HUES6 (cell line): Measurements from ENCODE around the gene ZCCHC7.

Experiments
- H3K27ac ChIP-seq: 2 replicates; pipeline ENCODE4 v1.7.0; 2013; ENCODE audit warnings: low read depth, mild to moderate bottlenecking, low read length, inconsistent platforms
- H3K27me3 ChIP-seq: 2 replicates; pipeline ENCODE4 v1.6.1; 2013; ENCODE audit warnings: low read length; ENCODE audit not compliant: control insufficient read depth, insufficient read depth
- H3K36me3 ChIP-seq: 2 replicates; pipeline ENCODE4 v1.6.1; 2013; ENCODE audit warnings: low read length; ENCODE audit not compliant: control insufficient read depth, insufficient read depth
- H3K4me1 ChIP-seq: 2 replicates; pipeline ENCODE4 v1.6.1; 2013; ENCODE audit warnings: low read length; ENCODE audit not compliant: control insufficient read depth, insufficient read depth
- H3K4me3 ChIP-seq: 2 replicates; pipeline ENCODE4 v1.5.1; 2013; ENCODE audit warnings: low read depth, low read length
- H3K9ac ChIP-seq: one replicate; pipeline ENCODE4 v1.6.1; 2013; ENCODE audit warnings: mild to moderate bottlenecking, low read length
- H3K9me3 ChIP-seq: 2 replicates; pipeline ENCODE4 v1.6.1; 2013; ENCODE audit warnings: low read depth, low read length; ENCODE audit not compliant: control insufficient read depth, insufficient read depth

Gene ZCCHC7

DNA sequence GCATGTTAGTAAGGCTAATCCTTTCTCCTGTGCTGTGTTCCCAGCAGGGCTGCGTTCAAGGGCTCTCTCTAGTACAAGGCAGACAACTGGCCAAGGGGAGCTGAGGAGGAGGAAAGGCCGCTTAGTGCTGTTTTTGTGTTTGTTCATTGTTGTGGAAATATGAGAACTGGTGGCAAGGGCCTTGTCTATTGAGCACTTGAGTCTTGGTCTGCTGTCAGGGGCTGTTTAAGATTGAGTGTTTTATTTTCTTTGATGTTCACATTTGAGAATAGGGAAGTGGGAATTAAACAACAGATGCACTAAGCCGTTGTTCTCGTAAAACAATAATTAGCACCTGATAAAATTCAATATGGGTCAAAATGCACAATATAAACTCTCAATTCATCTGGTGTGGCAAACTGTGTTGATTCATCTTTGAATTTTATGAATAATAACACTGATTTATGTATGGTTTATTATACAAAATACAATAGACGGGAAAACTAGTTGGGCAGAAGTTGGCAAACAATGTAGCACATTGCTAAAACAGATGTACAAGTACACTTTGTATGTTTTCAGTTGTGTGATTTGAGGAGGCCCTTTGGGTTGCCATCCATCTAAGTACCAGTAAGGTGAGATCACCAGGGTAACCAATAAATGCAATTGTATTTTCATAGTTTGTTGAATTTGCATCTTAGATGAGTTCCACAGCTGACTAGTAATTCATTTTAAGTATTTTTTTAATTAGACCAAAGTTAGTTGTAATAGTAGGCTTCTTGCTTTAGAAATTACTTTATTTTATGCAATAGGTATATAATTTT is 204.5 kb downstream of the ZCCHC7 start:
- 0 out of 2 replicates have a peak, but pooled peaks cover 8% of the 10 kb centered on the region for H3K4me1 ChIP-seq
- no peak overlapping the region for H3K27ac ChIP-seq
- H3K4me3 ChIP-seq = no peak overlapping the region
- no peaks in the 10 kb centered on the region for H3K36me3 ChIP-seq
- H3K9ac ChIP-seq = no peak overlapping the region
- no peaks in the 10 kb centered on the region for H3K27me3 ChIP-seq
- H3K9me3 ChIP-seq = no peaks in the 10 kb centered on the region

DNA sequence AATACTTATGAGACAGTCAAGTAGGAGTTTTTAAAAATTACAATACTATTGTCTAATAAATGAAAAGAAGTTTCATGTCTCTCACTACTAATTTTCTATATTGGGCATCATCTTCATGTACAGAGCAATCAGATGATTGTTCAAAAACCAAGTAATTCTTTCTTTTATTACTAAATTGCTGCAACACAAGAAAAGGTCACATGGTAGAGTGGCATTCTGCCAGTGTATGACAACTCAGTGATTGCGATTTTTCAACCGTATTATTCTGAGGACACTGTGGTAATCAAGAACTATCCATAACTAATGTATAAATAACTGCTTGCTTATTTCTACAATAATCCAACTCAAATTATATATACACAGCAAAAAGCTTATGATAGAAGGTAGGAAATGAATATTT is 205.4 kb downstream of the ZCCHC7 start:
- no peaks in the 10 kb centered on the region for H3K27me3 ChIP-seq
- 0 out of 2 replicates have a peak, but pooled peaks cover 8% of the 10 kb centered on the region for H3K4me1 ChIP-seq
- H3K4me3 ChIP-seq = no peak overlapping the region
- no peak overlapping the region for H3K27ac ChIP-seq
- H3K9me3 ChIP-seq = no peaks in the 10 kb centered on the region
- no peaks in the 10 kb centered on the region for H3K36me3 ChIP-seq
- H3K9ac ChIP-seq = no peak overlapping the region

DNA sequence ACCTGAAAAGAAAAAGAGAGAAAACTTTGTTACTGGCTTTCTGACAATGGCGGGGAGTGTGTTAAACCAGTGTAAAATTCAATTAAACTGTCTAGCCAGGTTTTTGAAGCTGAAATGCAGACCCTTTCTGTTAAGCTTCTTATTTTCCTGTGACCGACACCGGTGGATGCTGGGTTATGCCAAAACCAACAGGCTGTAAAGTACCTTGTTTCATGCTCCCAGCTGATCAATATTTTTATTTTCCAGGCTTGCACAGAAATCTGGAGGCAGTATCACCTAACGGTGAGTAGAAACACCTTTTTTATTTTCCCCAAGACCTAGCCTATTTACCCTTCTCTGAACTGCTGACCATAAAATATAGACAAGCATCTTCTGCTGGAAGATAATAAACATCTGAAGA is 207.2 kb downstream of the ZCCHC7 start:
- no peak overlapping the region for H3K9ac ChIP-seq
- no peak overlapping the region for H3K27ac ChIP-seq
- H3K9me3 ChIP-seq = no peaks in the 10 kb centered on the region
- 0 out of 2 replicates have a peak, but pooled peaks cover 8% of the 10 kb centered on the region for H3K4me1 ChIP-seq
- H3K36me3 ChIP-seq = no peaks in the 10 kb centered on the region
- H3K27me3 ChIP-seq = no peaks in the 10 kb centered on the region
- no peak overlapping the region for H3K4me3 ChIP-seq

DNA sequence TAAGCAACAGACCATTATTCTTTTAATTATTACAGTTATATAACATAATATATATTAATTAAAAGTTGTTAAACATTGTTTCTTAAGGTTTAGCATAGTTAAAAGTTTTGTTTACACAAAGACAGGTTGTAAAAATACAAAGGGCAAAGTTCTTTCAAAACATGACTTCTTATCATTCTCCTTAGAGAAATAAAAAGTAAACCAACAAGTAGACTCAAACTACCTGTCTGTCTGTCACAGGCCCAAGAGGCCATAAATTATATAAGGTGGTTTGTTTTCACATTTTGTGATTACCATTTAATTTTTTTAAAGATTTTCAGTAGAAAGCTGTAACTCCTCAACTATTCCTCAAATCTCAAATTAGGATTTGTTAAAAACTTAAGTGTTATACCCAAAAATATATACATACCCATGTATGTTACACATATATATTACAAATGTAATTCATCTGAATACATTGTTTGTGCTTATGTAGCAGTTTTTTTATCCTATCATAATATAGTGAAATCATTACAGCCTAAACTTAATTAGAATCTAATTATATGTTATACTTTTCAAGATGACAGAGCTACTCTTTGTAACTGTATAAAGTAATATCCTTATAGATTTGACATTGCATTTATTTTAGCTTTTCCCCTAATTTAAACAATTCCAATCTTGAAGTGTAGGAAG is 208.3 kb downstream of the ZCCHC7 start:
- Histone ChIP-seq H3K27ac (no peak overlapping the region), H3K4me1 (0 out of 2 replicates have a peak, but pooled peaks cover 8% of the 10 kb centered on the region), H3K9ac (no peak overlapping the region), H3K4me3 (no peak overlapping the region), H3K27me3 (no peaks in the 10 kb centered on the region), H3K9me3 (no peaks in the 10 kb centered on the region), H3K36me3 (no peaks in the 10 kb centered on the region)

DNA sequence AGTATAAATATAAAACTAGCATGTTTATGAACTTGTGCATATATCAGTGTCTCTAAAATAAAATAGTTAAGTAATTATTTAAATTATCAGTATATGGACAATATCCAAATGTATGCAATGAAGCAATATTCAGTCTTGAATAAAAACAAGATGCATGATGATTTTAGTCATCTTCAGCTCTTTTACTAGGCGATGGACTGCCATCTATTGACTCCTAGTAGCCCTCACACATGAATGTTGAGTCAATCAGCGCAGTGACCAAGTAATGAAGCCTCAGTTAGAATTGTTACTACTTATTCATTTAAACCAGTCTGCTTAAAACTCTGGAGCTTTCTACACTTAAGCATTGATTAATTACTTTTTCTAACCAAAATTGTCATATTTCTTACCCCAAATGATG is 209.2 kb downstream of the ZCCHC7 start:
- H3K9me3 ChIP-seq = no peaks in the 10 kb centered on the region
- H3K27me3 ChIP-seq = no peaks in the 10 kb centered on the region
- no peaks in the 10 kb centered on the region for H3K4me1 ChIP-seq
- no peak overlapping the region for H3K9ac ChIP-seq
- H3K36me3 ChIP-seq = no peaks in the 10 kb centered on the region
- H3K27ac ChIP-seq = no peak overlapping the region
- H3K4me3 ChIP-seq = no peak overlapping the region

DNA sequence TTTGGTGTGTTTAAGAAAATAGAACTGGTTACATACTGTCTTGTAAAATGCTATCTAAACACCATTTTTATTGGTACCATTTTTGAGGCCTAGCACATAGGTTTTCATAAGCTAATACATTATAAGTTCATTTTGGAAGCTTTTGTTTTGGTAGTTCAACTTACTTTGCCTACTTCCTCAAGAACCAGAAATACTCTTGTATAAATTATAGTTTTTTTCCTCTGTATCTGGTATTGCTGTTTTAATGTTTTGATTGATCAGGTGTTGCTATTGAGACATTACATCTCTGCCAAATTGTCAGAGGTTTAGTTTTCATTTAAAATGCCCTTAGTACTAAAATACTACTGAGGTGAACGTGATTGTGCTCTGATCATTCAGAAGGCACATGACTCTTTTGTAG is 211.5 kb downstream of the ZCCHC7 start:
- no peak overlapping the region for H3K4me3 ChIP-seq
- no peaks in the 10 kb centered on the region for H3K36me3 ChIP-seq
- H3K9me3 ChIP-seq = no peaks in the 10 kb centered on the region
- H3K27me3 ChIP-seq = no peaks in the 10 kb centered on the region
- H3K4me1 ChIP-seq = no peaks in the 10 kb centered on the region
- H3K27ac ChIP-seq = no peak overlapping the region
- H3K9ac ChIP-seq = no peak overlapping the region

DNA sequence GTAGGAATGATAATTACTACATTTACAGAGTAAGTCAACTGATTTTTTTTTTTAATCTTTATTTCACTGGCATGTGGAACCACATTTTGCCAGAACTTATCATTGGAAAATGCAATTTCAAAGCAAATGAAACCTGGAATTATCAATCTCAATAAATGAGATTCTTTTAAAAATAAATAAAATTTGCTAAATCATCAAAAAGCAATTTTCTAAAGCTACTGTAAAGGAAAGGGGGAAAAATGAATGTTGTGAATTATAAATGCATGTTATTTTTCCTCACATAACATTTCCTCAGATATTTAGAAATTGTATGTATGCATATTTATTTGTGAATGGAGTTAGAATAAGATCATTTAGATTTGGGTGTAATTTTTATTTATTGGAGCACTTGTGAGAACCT is 212.2 kb downstream of the ZCCHC7 start:
- Histone ChIP-seq H3K36me3 (no peaks in the 10 kb centered on the region), H3K27me3 (no peaks in the 10 kb centered on the region), H3K4me3 (no peak overlapping the region), H3K9me3 (no peaks in the 10 kb centered on the region), H3K4me1 (0 out of 2 replicates have a peak, but pooled peaks cover 3% of the 10 kb centered on the region), H3K9ac (no peak overlapping the region), H3K27ac (no peak overlapping the region)

DNA sequence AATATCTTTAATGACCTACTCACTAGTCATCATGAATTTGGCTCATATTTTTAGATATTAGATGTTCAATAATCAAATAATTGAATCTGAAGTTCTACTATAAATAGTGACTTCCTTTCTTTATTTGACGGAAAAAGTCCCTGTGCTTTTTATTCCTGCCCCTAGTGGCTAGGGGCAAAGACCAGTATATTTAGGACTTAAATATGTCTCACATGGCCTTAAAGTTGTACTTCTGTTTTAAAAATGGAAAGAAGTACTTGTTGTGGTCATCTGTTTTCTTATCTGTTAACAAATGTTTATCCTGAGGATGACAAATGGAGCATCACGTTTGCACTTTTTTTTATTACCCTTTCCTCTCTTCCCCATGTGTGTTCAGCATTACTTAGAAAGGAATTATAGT is 212.9 kb downstream of the ZCCHC7 start:
- Histone ChIP-seq H3K9ac (no peak overlapping the region), H3K4me1 (0 out of 2 replicates have a peak, but pooled peaks cover 6% of the 10 kb centered on the region), H3K27me3 (no peaks in the 10 kb centered on the region), H3K27ac (no peak overlapping the region), H3K9me3 (no peaks in the 10 kb centered on the region), H3K36me3 (no peaks in the 10 kb centered on the region), H3K4me3 (no peak overlapping the region)

DNA sequence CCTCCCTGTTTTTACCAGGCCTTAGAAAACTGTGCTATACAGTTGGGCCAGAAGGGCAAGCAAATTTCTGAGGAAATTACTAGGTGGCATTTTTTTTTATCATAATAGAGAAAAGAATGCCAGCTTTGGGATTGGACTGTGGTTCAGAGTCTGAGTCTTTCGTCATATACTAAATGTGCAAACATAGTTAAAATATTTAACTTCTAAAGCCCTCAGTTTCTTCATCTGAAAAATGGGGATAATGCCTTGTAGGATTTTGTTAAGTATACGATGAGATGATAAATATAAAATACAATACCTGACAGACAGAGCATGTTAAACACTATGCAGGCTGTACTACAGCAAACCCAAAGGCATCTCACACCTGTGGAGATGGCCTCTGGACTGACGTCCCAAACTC is 214.9 kb downstream of the ZCCHC7 start:
- Histone ChIP-seq H3K9ac (no peak overlapping the region), H3K36me3 (no peaks in the 10 kb centered on the region), H3K4me1 (peaks cover 17% of the 10 kb centered on the region), H3K9me3 (no peaks in the 10 kb centered on the region), H3K27me3 (no peaks in the 10 kb centered on the region), H3K4me3 (no peak overlapping the region), H3K27ac (no peak overlapping the region)

DNA sequence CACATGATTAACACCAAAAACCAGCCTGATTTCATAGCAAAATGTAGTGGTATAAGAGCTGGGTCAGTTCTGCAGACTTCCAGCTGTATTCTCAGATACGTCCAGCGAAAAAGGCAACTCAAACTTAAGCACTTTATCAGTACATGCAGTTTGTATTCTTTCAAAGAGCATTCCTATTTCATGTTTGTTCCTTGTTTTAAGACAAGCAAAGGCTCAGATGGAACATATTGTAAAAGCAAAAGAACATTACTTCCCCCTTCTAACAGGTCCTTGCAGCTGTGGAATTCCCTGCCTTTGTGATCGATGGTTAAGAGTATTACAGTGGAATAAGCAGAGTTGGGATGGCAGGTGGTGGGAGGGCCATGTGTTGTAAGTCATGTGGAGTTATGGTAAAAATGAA is 215.8 kb downstream of the ZCCHC7 start:
- Histone ChIP-seq H3K9ac (no peak overlapping the region), H3K27ac (no peak overlapping the region), H3K9me3 (no peaks in the 10 kb centered on the region), H3K4me3 (no peak overlapping the region), H3K36me3 (no peaks in the 10 kb centered on the region), H3K4me1 (peaks cover 17% of the 10 kb centered on the region), H3K27me3 (no peaks in the 10 kb centered on the region)

DNA sequence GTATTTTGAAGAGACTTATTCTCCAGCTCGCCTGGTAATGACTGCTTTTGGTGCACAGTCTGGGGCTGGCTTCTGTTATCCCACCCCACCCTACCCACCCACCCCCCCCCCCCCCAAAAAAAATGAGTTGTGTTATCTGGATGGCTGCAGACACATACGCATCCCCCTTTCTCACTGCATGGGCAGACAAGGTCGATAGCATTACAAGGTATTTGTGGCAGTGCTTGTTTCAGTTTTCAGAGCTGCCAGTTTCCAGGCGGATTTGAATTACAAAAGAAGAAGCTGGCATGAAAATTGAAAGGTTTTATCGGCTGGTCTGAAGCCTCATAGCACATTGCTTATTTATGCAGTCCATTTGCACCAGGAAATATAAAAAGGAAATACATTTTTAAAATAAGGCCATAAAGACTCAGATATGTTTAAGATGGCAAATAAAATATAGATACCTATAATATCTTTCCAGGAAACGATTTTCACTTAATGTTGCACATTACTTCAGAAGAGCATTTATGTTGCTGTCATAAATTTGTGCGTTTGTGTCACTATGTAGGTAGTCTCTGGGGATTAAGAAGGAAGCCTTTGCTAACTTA is 217.0 kb downstream of the ZCCHC7 start:
- Histone ChIP-seq H3K27me3 (no peaks in the 10 kb centered on the region), H3K9me3 (no peaks in the 10 kb centered on the region), H3K4me1 (peaks cover 22% of the 10 kb centered on the region), H3K9ac (no peak overlapping the region), H3K4me3 (no peak overlapping the region), H3K36me3 (no peaks in the 10 kb centered on the region), H3K27ac (no peak overlapping the region)
